ENCODE results near the gene ATMIN. TPM values are rescaled to one million over a fixed set of nuclear protein-coding genes. Genes with fewer than 3 reads are reported as not detected.

ATMIN gene
- total RNA-seq, 1 experiment from 2014 or later: 46.7 TPM

- intact Hi-C loops (cut with micrococcal nuclease): loop anchor here (1.0 kb wide), 1 partner anchor 100 kb away; no protein-coding TSS in a partner anchor
- H3K4me1 ChIP-seq (ENCODE audit: control insufficient read depth in 1 of 2, insufficient read depth in 2 of 2, low read length in 2 of 2): peaks cover 5 to 7% of the 10 kb centered on the region in 2 experiments; a peak in 3 of 4 replicates
- H3K9ac ChIP-seq (ENCODE audit: low read length): no peak overlapping the region
- no peak overlapping the region for H3K4me2 ChIP-seq (ENCODE audit: low read length)
- no peak overlapping the region for H3K4me3 ChIP-seq (replicated peaks in 1 of 2; ENCODE audit: low read depth in 1 of 2, low read length in 2 of 2)
- no peaks in the 10 kb centered on the region for H4K20me1 ChIP-seq (ENCODE audit: insufficient read depth)
- no peaks in the 10 kb centered on the region for H3K9me2 ChIP-seq (ENCODE audit: insufficient read depth)
- no peaks in the 10 kb centered on the region for H3K27me3 ChIP-seq (ENCODE audit: insufficient read depth, low read length)
- no peak overlapping the region for H2AFZ ChIP-seq (ENCODE audit: low read depth, low read length, poor library complexity, severe bottlenecking)
- no peaks in the 10 kb centered on the region for H3K9me3 ChIP-seq (ENCODE audit: control insufficient read depth in 1 of 2, insufficient read depth in 1 of 2, low read depth in 1 of 2, low read length in 2 of 2)
- peaks cover 41% of the 10 kb centered on the region for H3K79me2 ChIP-seq (ENCODE audit: insufficient read depth, low read length)
- H3K36me3 ChIP-seq (ENCODE audit: control insufficient read depth in 1 of 2, insufficient read depth in 2 of 2, low read length in 2 of 2): peaks cover 40% of the 10 kb centered on the region in 2 experiments; a peak in 3 of 4 replicates
- RAD21 ChIA-PET (ENCODE audit: low non-redundant PET in 1 of 2, low total read pairs in 2 of 2, uncharacterized antibody in 2 of 2, unreplicated experiment in 2 of 2): no interaction called here
- no peak for ATAC-seq
- TF ChIP-seq POLR2A (IDR thresholded peaks at IDR 0.05; ENCODE audit: borderline replicate concordance, extremely low read depth, insufficient read depth, insufficient read length) (no peak), SIN3A (IDR thresholded peaks at IDR 0.05; ENCODE audit: low read depth) (no peak), TCF7L2 (IDR thresholded peaks at IDR 0.05; ENCODE audit: borderline replicate concordance, extremely low read depth, insufficient read depth, insufficient read length) (no peak), MAX (IDR thresholded peaks at IDR 0.05) (no peak)
- no peak overlapping the region for H3K27ac ChIP-seq (ENCODE audit: low read depth, low read length)
- POLR2A ChIA-PET: no interaction called here
- no TSS peak for BruUV-seq (replicated peaks)
- CTCF ChIA-PET: no interaction called here
- no peak for DNase-seq (ENCODE audit: low read depth, low spot score)
Measured at GRCh38 chr16:81041696-81042095, 6.1 kb downstream of the ATMIN start.

GRCh38 chr16:81042821-81043220 is 7.2 kb downstream of the ATMIN start:
- no TSS peak for BruUV-seq (replicated peaks)
- intact Hi-C loops (cut with micrococcal nuclease): no loop called here
- Histone ChIP-seq H3K27ac (ENCODE audit: low read depth, low read length) (no peak overlapping the region), H3K4me2 (ENCODE audit: low read length) (no peak overlapping the region), H3K9me3 (ENCODE audit: control insufficient read depth in 1 of 2, insufficient read depth in 1 of 2, low read depth in 1 of 2, low read length in 2 of 2) (no peaks in the 10 kb centered on the region), H3K9ac (ENCODE audit: low read length) (no peak overlapping the region), H3K4me1 (ENCODE audit: control insufficient read depth in 1 of 2, insufficient read depth in 2 of 2, low read length in 2 of 2) (no peaks in the 10 kb centered on the region), H3K27me3 (ENCODE audit: insufficient read depth, low read length) (no peaks in the 10 kb centered on the region), H2AFZ (ENCODE audit: low read depth, low read length, poor library complexity, severe bottlenecking) (no peak overlapping the region), H3K79me2 (ENCODE audit: insufficient read depth, low read length) (peaks cover 30% of the 10 kb centered on the region), H3K36me3 (ENCODE audit: control insufficient read depth in 1 of 2, insufficient read depth in 2 of 2, low read length in 2 of 2) (peaks cover 40% of the 10 kb centered on the region in 2 experiments; a peak in 3 of 4 replicates), H4K20me1 (ENCODE audit: insufficient read depth) (no peaks in the 10 kb centered on the region), H3K9me2 (ENCODE audit: insufficient read depth) (no peaks in the 10 kb centered on the region), H3K4me3 (replicated peaks in 1 of 2; ENCODE audit: low read depth in 1 of 2, low read length in 2 of 2) (no peak overlapping the region)
- POLR2A ChIA-PET: no interaction called here
- CTCF ChIA-PET: no interaction called here
- ATAC-seq: no peak
- RAD21 ChIA-PET (ENCODE audit: low non-redundant PET in 1 of 2, low total read pairs in 2 of 2, uncharacterized antibody in 2 of 2, unreplicated experiment in 2 of 2): no interaction called here
- DNase-seq (ENCODE audit: low read depth, low spot score): no peak
- TF ChIP-seq EZH2phosphoT487 (IDR thresholded peaks at IDR 0.05; ENCODE audit: borderline replicate concordance) (no peak), ZFX (IDR thresholded peaks at IDR 0.05) (no peak), CEBPB (IDR thresholded peaks at IDR 0.05; ENCODE audit: low read depth) (no peak), FOSL1 (IDR thresholded peaks at IDR 0.05; ENCODE audit: low read depth) (no peak), SP1 (IDR thresholded peaks at IDR 0.05; ENCODE audit: low read depth) (no peak), POLR2A (IDR thresholded peaks at IDR 0.05; ENCODE audit: borderline replicate concordance, extremely low read depth, insufficient read depth, insufficient read length) (no peak), ZNF274 (IDR thresholded peaks at IDR 0.05; ENCODE audit: low read depth, low read length) (no peak), YY1 (IDR thresholded peaks at IDR 0.05; ENCODE audit: extremely low read depth, insufficient replicate concordance, low read depth, low read length) (no peak), CTCF (IDR thresholded peaks at IDR 0.05 in 2 of 3, conservative IDR thresholded peaks at IDR 0.05 in 1 of 3; ENCODE audit: borderline replicate concordance in 1 of 3, insufficient read depth in 1 of 3, low read depth in 2 of 3, low read length in 2 of 3) (no peak), REST (IDR thresholded peaks at IDR 0.05; ENCODE audit: low read depth) (no peak), SIN3A (IDR thresholded peaks at IDR 0.05; ENCODE audit: low read depth) (no peak), POLR2AphosphoS5 (IDR thresholded peaks at IDR 0.05; ENCODE audit: low read depth, low read length) (no peak), EGR1 (IDR thresholded peaks at IDR 0.05; ENCODE audit: low read depth) (no peak), SRF (IDR thresholded peaks at IDR 0.05; ENCODE audit: low read depth) (no peak), CBX3 (IDR thresholded peaks at IDR 0.05; ENCODE audit: low read depth) (no peak)

Measured in HCT116 (cell line).